PC-3 (cell line): ENCODE results near the gene CCNI.

Experiments
- EZH2 ChIP-seq: fragments of 300-600 bp; sonication (generic); IDR thresholded peaks from one replicate; pipeline ENCODE4 v1.6.1; 2017; ENCODE audit warnings: antibody characterized with exemption, mild to moderate bottlenecking, low read length; ENCODE audit not compliant: unreplicated experiment
- TF ChIP-seq, protein P1 (sequence below): fragments of 300-600 bp; sonication (generic); conservative IDR thresholded peaks from 2 replicates; pipeline ENCODE4 v1.5.1; 2017; ENCODE audit warnings: antibody characterized with exemption, low read depth, mild to moderate bottlenecking, low read length

DNA sequence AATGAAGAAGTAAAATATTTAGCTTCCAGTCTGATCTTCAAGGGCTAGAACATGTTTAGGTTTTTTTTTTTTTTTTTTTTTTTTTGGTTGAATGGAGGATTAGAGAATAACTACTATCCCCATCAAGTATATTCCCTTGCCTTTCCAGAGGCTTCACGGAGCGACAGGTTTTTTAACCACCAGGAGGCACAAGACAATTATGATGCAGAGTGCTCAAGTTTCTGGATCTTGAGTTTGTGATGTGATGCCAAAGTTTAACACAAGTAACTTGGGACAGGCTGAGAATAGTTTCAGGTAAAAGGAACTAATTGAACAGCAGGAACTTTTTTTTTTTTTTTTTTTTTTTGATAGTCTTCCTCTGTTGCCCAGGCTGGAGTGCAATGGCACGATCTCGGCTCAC lies 30.3 kb downstream of the CCNI start:
- TF ChIP-seq, protein P1, sequence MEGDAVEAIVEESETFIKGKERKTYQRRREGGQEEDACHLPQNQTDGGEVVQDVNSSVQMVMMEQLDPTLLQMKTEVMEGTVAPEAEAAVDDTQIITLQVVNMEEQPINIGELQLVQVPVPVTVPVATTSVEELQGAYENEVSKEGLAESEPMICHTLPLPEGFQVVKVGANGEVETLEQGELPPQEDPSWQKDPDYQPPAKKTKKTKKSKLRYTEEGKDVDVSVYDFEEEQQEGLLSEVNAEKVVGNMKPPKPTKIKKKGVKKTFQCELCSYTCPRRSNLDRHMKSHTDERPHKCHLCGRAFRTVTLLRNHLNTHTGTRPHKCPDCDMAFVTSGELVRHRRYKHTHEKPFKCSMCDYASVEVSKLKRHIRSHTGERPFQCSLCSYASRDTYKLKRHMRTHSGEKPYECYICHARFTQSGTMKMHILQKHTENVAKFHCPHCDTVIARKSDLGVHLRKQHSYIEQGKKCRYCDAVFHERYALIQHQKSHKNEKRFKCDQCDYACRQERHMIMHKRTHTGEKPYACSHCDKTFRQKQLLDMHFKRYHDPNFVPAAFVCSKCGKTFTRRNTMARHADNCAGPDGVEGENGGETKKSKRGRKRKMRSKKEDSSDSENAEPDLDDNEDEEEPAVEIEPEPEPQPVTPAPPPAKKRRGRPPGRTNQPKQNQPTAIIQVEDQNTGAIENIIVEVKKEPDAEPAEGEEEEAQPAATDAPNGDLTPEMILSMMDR = peak; percentile 25; the same call in 1 of the 2 replicates
- no peak for TF ChIP-seq EZH2
